Fibroblast of pulmonary artery (primary cell): ENCODE measurements around the gene STK31.

Experiments
- DNase-seq: peaks from one replicate; pipeline ENCODE4 v3.0.0-alpha.2; 2010; ENCODE audit warnings: low read depth
- H3K4me3 ChIP-seq: replicated peaks from 2 replicates; pipeline ENCODE4 v1.5.1; 2011; ENCODE audit warnings: low read depth, mild to moderate bottlenecking, control low read depth, low read length, moderate library complexity
- TF ChIP-seq, protein P1 (sequence below): IDR thresholded peaks from 2 replicates; pipeline ENCODE4 v1.5.1; 2011; ENCODE audit warnings: mild to moderate bottlenecking, control low read depth, low read length, inconsistent platforms; ENCODE audit errors: missing control alignments

STK31 gene

DNA sequence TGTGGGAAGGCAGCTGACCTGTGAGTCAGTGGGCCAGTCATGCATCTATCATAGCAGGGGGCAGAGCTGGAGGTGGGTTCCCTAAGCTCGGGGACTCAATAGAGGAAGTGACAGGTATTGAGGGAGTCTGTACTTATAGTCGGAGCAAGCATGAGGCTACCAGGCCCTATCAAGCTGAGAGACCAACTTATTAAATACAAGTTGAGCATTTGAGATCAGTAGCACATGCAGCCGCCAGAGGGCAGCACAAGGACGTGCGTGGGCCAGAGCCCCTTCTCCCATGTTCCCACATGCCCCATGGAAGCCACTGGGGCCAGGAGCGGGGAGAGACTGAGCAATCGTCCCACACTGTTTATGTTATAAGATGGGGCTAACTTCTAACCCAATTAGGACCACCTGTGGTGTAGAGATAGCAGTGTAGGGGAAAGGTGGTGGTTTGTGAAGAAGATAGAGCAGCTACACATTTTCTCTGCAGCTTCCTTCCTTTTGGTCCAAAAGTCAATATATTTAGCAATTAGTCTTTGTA is 13.0 kb upstream of the STK31 start:
- H3K4me3 ChIP-seq = no peak overlapping the region
- DNase-seq = peak; percentile 70
- TF ChIP-seq, protein P1, sequence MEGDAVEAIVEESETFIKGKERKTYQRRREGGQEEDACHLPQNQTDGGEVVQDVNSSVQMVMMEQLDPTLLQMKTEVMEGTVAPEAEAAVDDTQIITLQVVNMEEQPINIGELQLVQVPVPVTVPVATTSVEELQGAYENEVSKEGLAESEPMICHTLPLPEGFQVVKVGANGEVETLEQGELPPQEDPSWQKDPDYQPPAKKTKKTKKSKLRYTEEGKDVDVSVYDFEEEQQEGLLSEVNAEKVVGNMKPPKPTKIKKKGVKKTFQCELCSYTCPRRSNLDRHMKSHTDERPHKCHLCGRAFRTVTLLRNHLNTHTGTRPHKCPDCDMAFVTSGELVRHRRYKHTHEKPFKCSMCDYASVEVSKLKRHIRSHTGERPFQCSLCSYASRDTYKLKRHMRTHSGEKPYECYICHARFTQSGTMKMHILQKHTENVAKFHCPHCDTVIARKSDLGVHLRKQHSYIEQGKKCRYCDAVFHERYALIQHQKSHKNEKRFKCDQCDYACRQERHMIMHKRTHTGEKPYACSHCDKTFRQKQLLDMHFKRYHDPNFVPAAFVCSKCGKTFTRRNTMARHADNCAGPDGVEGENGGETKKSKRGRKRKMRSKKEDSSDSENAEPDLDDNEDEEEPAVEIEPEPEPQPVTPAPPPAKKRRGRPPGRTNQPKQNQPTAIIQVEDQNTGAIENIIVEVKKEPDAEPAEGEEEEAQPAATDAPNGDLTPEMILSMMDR = peak; percentile 71

DNA sequence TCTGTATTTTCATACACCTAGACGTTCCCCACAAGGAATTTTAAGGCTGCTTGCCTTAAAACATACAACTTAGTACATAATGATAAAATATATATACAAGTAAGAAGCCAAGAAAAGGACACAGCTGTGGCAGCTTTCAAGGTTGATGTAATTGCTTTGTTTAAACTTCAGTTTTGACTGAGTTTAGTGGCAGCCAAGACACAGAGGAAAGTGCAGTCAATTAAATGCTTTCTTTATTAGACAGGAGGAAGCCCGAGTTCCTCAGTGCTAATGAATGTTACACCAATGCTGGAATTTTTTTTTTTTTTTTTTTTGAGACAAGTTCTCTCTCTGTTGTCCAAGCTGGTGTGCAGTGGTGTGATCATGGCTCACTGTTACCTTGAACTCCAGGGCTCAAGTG is 11.2 kb upstream of the STK31 start:
- no peak for DNase-seq
- no peak overlapping the region for H3K4me3 ChIP-seq
- TF ChIP-seq, protein P1 = no peak

DNA sequence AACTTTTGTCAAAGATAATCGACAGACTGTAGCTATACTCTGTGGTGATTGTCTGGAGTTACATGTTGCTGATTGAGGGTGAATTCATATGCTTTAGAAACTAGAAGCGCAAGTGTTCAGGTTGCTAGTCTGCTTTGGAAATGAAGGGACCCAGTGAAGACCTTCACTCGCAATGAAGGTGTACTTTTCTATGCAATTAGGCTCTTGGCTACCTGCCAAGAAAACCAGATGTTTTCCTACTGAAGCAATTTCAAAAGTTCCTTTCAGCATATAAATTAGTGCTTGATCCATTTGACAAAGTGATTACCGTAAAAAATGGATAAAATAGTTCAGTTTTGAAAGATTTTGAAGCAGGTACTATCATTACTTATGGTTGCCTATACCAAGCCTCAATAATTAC is 10.0 kb upstream of the STK31 start:
- TF ChIP-seq, protein P1 = no peak
- no peak overlapping the region for H3K4me3 ChIP-seq
- no peak for DNase-seq

DNA sequence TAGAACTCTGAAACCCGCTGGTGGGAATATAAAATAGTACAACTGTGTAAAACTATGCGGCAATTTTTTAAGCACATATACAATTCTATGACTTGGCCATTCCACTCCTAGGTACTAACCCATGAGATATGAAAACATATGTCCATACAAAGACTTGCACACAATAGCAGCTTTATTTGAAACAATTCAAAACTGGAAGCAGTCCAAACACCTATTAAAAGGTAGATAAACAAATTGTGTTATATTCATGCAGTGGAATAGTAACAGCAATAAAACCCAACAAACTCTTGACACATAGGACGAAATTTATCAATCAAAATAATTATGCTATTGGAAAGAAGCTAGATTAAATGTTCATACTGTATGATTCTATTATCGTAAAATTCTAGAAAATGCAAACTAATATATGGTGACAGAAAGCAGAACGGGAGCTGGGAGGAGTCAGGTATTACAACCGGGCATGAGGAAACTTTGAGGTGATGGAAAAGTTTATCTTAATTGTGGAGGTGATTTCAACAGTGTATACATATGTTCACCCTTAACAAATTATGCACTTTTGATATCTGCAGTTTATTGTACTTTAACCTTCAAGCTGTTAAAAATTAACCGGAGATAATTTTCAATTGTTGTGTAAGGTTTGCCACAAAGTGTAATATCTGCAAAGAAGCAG is 803 bp upstream of the STK31 start:
- no peak for DNase-seq
- H3K4me3 ChIP-seq = no peak overlapping the region
- TF ChIP-seq, protein P1 = no peak

DNA sequence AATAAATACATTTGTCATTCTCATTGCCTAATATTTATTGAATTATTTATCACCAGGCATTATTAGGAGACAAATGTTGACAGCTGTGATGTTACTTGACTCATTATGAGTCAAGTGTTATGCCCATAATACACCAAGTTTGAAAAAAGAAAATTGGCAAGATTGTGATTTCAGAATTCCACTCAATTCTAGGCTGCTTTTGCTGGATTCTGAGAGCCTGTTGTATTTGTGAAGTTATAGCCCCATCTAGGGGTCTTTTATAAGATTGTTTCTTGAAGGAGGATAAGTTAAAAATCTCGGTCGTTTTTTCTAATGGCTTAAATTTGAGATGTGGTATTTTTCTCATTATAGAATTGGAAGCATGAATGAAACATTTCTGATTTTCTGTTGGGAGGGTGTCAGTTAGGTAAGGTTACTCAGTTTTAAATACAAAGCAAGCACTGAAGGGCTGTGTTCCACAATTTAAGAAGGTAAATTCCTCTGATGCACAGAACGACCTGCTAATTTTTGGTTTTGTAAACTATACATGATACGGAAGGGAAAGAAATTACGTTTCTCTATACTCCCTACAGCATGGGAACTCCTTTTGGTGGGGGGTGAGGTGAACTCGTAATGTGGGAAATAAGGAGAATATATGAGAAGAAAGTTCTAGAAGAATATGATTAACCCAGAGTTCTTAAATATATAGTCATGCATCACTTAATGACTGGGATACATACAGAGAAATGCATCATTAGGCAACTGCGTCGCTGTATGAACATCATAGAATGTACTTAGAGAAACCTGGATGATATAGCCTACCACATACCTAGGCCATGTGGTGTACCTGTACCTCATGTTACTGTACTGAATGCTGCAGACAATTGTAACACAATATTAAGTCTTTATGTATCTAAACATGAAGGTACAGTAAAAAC is 2.6 kb downstream of the STK31 start:
- TF ChIP-seq, protein P1 = peak; percentile 42
- peak; percentile 82 for DNase-seq
- H3K4me3 ChIP-seq = no peak overlapping the region

DNA sequence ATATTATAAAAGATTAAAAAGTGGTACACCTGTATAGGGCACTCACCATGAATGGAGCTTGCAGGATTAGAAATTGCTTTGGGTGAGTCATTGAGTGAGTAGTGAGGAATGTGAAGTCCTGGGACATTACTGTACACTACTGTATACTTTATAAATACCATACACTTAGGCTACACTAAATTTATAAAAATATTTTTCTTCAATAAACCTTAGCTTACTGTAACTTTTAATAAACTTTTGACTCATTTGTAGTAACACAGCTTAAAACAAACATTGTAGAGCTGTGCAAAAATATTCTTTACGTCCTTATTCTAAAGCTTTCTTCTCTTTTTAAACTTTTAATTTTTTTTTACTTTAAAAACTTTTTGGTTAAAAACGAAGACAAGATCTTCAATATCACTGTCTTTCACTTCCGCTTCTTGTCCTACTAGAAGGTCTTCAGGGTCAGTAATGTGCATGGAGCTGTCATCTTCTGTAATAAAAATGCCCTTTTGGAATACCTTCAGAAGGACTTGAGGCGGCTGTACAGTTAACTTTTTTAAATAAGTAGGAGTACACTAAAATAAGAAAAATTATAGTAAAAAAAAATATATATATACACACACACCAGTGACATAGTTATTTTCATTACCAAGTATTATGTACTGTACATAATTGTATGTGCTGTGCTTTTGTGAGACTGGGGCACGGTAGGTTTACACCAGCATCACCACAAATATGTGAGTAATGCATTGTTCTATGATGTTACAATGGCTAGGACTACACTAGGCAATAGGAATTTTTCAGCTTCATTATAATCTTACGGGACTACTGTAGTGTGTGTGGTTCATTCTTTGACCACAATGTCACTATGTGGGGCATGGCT is 3.5 kb downstream of the STK31 start:
- no peak overlapping the region for H3K4me3 ChIP-seq
- TF ChIP-seq, protein P1 = no peak
- peak; percentile 81 for DNase-seq
